OCI-LY7 (cell line): ENCODE data around the gene ATG4C. TPM values are rescaled to one million over a fixed set of nuclear protein-coding genes. Genes with fewer than 3 reads are reported as not detected.

Experiments used
- BruUV-seq: library from RNA; stranded (reverse); fragments of 400-500 nt; replicated peaks from 2 replicates; lab custom pipeline; 2021; lab: Mats Ljungman, UMichigan
- CTCF ChIA-PET: fragments of 300-600 bp; sonication (Branson Sonifier 250); formaldehyde crosslinking; loops from one replicate; lab custom pipeline; 2022; ENCODE audit warnings: antibody characterized with exemption; ENCODE audit not compliant: unreplicated experiment; lab: Charles Lee
- POLR2A ChIA-PET: fragments of 300-600 bp; sonication (Branson Sonifier 250); formaldehyde crosslinking; loops from one replicate; lab custom pipeline; 2022; ENCODE audit warnings: antibody characterized with exemption; lab: Charles Lee
- DNase-seq: peaks from one replicate; pipeline ENCODE4 v3.0.0-alpha.2; 2015; ENCODE audit warnings: low spot score
- H2AFZ ChIP-seq: fragments of 200-600 bp; sonication (generic), shearing (Covaris generic); 2 replicates; pipeline ENCODE4 v1.6.1; 2014; ENCODE audit warnings: mild to moderate bottlenecking, antibody characterized with exemption, low read length, moderate library complexity
- H3K27ac ChIP-seq: fragments of 200-600 bp; sonication (generic); 2 replicates; pipeline ENCODE4 v1.5.1; 2014; ENCODE audit warnings: mixed run types, low read depth, mild to moderate bottlenecking, moderate library complexity, low read length, inconsistent platforms; ENCODE audit not compliant: poor library complexity, severe bottlenecking
- H3K36me3 ChIP-seq: fragments of 200-600 bp; sonication (generic); 2 replicates; pipeline ENCODE4 v1.6.1; 2014; ENCODE audit warnings: mild to moderate bottlenecking, antibody characterized with exemption, low read length, moderate library complexity, mixed read lengths; ENCODE audit not compliant: insufficient read depth
- H3K4me1 ChIP-seq: fragments of 200-600 bp; sonication (generic); 2 replicates; pipeline ENCODE4 v1.5.1; 2014; ENCODE audit warnings: mild to moderate bottlenecking, low read length; ENCODE audit not compliant: insufficient read depth, poor library complexity, severe bottlenecking
- H3K4me2 ChIP-seq: fragments of 200-600 bp; sonication (generic); 2 replicates; pipeline ENCODE4 v1.6.1; 2014; ENCODE audit warnings: mild to moderate bottlenecking, low read length
- H3K4me3 ChIP-seq: fragments of 200-600 bp; sonication (generic); 2 replicates; pipeline ENCODE4 v1.5.1; 2014; ENCODE audit warnings: mild to moderate bottlenecking, low read depth, low read length; ENCODE audit not compliant: poor library complexity, severe bottlenecking
- H3K79me2 ChIP-seq: fragments of 200-600 bp; sonication (generic); 2 replicates; pipeline ENCODE4 v1.6.1; 2016; ENCODE audit warnings: low read depth, mild to moderate bottlenecking, low read length, moderate library complexity, mixed read lengths; ENCODE audit not compliant: insufficient read depth
- H3K9me2 ChIP-seq: fragments of 200-600 bp; sonication (generic); 2 replicates; pipeline ENCODE4 v1.6.1; 2016; ENCODE audit warnings: mild to moderate bottlenecking, low read length, mixed read lengths; ENCODE audit not compliant: insufficient read depth
- H3K9me3 ChIP-seq: fragments of 200-600 bp; sonication (generic); 2 replicates; pipeline ENCODE4 v1.6.1; 2014; ENCODE audit warnings: mild to moderate bottlenecking, mixed run types, low read length, mixed read lengths
- H4K20me1 ChIP-seq: fragments of 200-600 bp; sonication (generic); 2 replicates; pipeline ENCODE4 v1.6.1; 2014; ENCODE audit warnings: mild to moderate bottlenecking, antibody characterized with exemption, low read length, moderate library complexity, mixed read lengths; ENCODE audit not compliant: insufficient read depth
- EZH2phosphoT487 ChIP-seq: fragments of 200-600 bp; sonication (generic); IDR thresholded peaks from 2 replicates; pipeline ENCODE4 v1.6.1; 2018; ENCODE audit warnings: low read depth, borderline replicate concordance, mild to moderate bottlenecking, mixed run types, antibody characterized with exemption, low read length, moderate library complexity, mixed read lengths
- intact Hi-C: fragments of 100-400 bp; cut with micrococcal nuclease; formaldehyde crosslinking; loops from one replicate; pipeline ENCODE4 v1.10.0; 2022; ENCODE audit not compliant: unreplicated experiment
- total RNA-seq, 2 experiments: library from RNA; depleted of rRNA in 1 of 2; stranded (reverse); fragments of >200 nt in 1 of 2; shearing (Covaris generic) in 1 of 2; gene quantifications; 2 replicates each; pipeline ENCODE4 v1.2.3, GENCODE V29; 2014 to 2022
- TF ChIP-seq, protein P1 (sequence below): fragments of 200-600 bp; sonication (generic); conservative IDR thresholded peaks from 2 replicates; pipeline ENCODE4 v1.5.1; 2014; ENCODE audit warnings: mild to moderate bottlenecking, antibody characterized with exemption, low read length, moderate library complexity, mixed read lengths

The ATG4C gene
- total RNA-seq, 2 experiments from 2014 or later = 7.3 to 15.2 TPM

- intact Hi-C loops = no loop called here
- Histone ChIP-seq H3K4me3 (no peak overlapping the region), H3K4me2 (no peak overlapping the region), H3K27ac (no peak overlapping the region), H2AFZ (no peak overlapping the region), H3K79me2 (no peaks in the 10 kb centered on the region), H3K36me3 (no peaks in the 10 kb centered on the region), H3K9me2 (0 out of 2 replicates have a peak, but pooled peaks cover 4% of the 10 kb centered on the region), H4K20me1 (no peaks in the 10 kb centered on the region), H3K9me3 (no peaks in the 10 kb centered on the region), H3K4me1 (no peaks in the 10 kb centered on the region)
- POLR2A ChIA-PET = interaction anchor here (0.7 to 1.2 kb wide), 2 partner anchors 22 to 314 kb away, joined by 3 read pairs; no protein-coding TSS in a partner anchor
- no peak for DNase-seq
- CTCF ChIA-PET = no interaction called here
- TF ChIP-seq EZH2phosphoT487 = no peak
- TF ChIP-seq, protein P1, sequence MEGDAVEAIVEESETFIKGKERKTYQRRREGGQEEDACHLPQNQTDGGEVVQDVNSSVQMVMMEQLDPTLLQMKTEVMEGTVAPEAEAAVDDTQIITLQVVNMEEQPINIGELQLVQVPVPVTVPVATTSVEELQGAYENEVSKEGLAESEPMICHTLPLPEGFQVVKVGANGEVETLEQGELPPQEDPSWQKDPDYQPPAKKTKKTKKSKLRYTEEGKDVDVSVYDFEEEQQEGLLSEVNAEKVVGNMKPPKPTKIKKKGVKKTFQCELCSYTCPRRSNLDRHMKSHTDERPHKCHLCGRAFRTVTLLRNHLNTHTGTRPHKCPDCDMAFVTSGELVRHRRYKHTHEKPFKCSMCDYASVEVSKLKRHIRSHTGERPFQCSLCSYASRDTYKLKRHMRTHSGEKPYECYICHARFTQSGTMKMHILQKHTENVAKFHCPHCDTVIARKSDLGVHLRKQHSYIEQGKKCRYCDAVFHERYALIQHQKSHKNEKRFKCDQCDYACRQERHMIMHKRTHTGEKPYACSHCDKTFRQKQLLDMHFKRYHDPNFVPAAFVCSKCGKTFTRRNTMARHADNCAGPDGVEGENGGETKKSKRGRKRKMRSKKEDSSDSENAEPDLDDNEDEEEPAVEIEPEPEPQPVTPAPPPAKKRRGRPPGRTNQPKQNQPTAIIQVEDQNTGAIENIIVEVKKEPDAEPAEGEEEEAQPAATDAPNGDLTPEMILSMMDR = no peak
- no TSS peak for BruUV-seq
Measured at GRCh38 chr1:62882201-62883104, 98.5 kb downstream of the ATG4C start.

DNA sequence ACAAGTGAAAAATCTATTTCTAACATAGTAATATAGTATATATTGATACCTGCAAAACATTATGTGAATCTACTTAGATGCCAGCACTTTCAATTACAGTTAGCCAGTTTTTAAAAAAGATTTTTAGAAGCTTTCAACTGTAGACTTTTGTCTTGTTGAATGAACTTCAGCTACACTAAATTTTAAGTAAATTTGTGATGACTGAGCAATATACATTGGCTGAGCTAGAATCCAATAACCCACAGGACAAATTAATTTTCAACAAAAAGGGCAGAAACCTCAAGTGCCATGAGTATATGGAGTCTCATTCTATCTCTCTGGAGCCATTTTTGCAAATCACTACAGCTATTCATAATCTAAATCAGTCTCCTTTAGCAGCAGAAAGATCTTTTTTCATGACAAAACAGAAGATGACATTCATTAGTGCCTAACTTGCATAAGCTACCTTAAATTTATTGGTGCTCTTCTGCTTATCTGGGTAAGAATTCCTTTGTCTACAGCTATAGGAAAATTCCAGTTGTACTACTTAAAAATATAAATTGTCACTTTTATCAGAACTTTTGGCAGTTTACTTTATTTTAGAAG, 100.3 kb downstream of the ATG4C start:
- no peak for DNase-seq
- Histone ChIP-seq H3K4me3 (no peak overlapping the region), H3K9me2 (0 out of 2 replicates have a peak, but pooled peaks cover 4% of the 10 kb centered on the region), H3K36me3 (no peaks in the 10 kb centered on the region), H2AFZ (no peak overlapping the region), H4K20me1 (no peaks in the 10 kb centered on the region), H3K4me1 (no peaks in the 10 kb centered on the region), H3K79me2 (no peaks in the 10 kb centered on the region), H3K27ac (no peak overlapping the region), H3K4me2 (no peak overlapping the region), H3K9me3 (no peaks in the 10 kb centered on the region)
- ChIA-PET POLR2A (no interaction called here), CTCF (no interaction called here)
- no peak for TF ChIP-seq EZH2phosphoT487
- TF ChIP-seq, protein P1 = no peak
- BruUV-seq = no TSS peak
- intact Hi-C loops = no loop called here
